ENCODE data around the gene RAB8A. TPM values are rescaled to one million over a fixed set of nuclear protein-coding genes. Genes with fewer than 3 reads are reported as not detected.

The RAB8A gene
- total and polyA plus RNA-seq, 9 of the 15 experiments (the other 6 are each of a cell fraction or from before 2014, with no cell fraction given): 11.2 to 102 (median 53.2) TPM

GRCh38 chr19:16076154-16076957 is 35.3 kb upstream of the RAB8A start, which contains the start of gene TPM4 (continued):
- TF ChIP-seq PCBP2 (IDR thresholded peaks at IDR 0.05; ENCODE audit: low read depth, low read length, poor library complexity, severe bottlenecking) (no peak), ERF (CRISPR knock-in tag; IDR thresholded peaks at IDR 0.05) (peak; percentile 77; the same call in 1 of the 2 replicates), NCOA2 (IDR thresholded peaks at IDR 0.05; ENCODE audit: partially characterized antibody in 2 of 2) (no peak), ZNF408 (CRISPR knock-in tag; IDR thresholded peaks at IDR 0.05; ENCODE audit: low read depth) (no peak), BRD4 (IDR thresholded peaks at IDR 0.05) (peak; percentile 30; the same call in 1 of the 2 replicates), COPS2 (conservative IDR thresholded peaks at IDR 0.05) (no peak), SIRT6 (IDR thresholded peaks at IDR 0.05; ENCODE audit: low read depth, low read length) (no peak), TFE3 (CRISPR knock-in tag; IDR thresholded peaks at IDR 0.05) (no peak), EP400 (IDR thresholded peaks at IDR 0.05) (peak; percentile 32; the same call in 1 of the 2 replicates), ZNF766 (CRISPR knock-in tag; conservative IDR thresholded peaks at IDR 0.05) (peak; percentile 50; the same call in 1 of the 2 replicates), FOXM1 (IDR thresholded peaks at IDR 0.05; ENCODE audit: low read depth) (no peak), FOXM1 (CRISPR knock-in tag; IDR thresholded peaks at IDR 0.05; ENCODE audit: low read depth) (0 out of 2 replicates have a peak, but pooled peaks have one; percentile 31), ID3 (CRISPR knock-in tag; IDR thresholded peaks at IDR 0.05) (no peak), ID3 (tag; IDR thresholded peaks at IDR 0.05) (peak; percentile 36; the same call in 1 of the 2 replicates), TAF1 (IDR thresholded peaks at IDR 0.05; ENCODE audit: control insufficient read depth, extremely low read depth, insufficient read depth, low read length, severe bottlenecking) (peak; percentile 26), ZNF395 (CRISPR knock-in tag; IDR thresholded peaks at IDR 0.05) (peak; percentile 74; the same call in 1 of the 2 replicates), ZBTB7A (IDR thresholded peaks at IDR 0.05; ENCODE audit: borderline replicate concordance, control insufficient read depth, low read depth, low read length) (peak; percentile 44; the same call in 1 of the 2 replicates), HMG20A (CRISPR knock-in tag; conservative IDR thresholded peaks at IDR 0.05) (no peak), UBTF (IDR thresholded peaks at IDR 0.05; ENCODE audit: borderline replicate concordance in 1 of 2, low read depth in 2 of 2, low read length in 2 of 2) (peak; percentile 47 to 67; a peak in 1 of 4 replicates)
